ENCODE results near the gene FNDC10.
A peak's percentile ranks its signal among the peaks of the same experiment; 100 is the strongest.

FNDC10 gene

GRCh38 chr1:1622788-1623094 is 22.8 kb upstream of the FNDC10 start:
- Mint-ChIP-seq H3K27ac (no peak overlapping the region), H3K9me3 (no peaks in the 10 kb centered on the region), H3K4me1 (peaks cover 22% of the 10 kb centered on the region), H3K4me3 (no peak overlapping the region), H3K27me3 (no peaks in the 10 kb centered on the region)
- DNase-seq (no peak), ATAC-seq (no peak)

GRCh38 chr1:1622010-1622787 is 22.3 kb upstream of the FNDC10 start:
- no peak overlapping the region for H3K4me3 Mint-ChIP-seq
- DNase-seq (no peak), ATAC-seq (no peak)

GRCh38 chr1:1621173-1622009 is 21.5 kb upstream of the FNDC10 start:
- Mint-ChIP-seq H3K27me3 (no peaks in the 10 kb centered on the region), H3K27ac (no peak overlapping the region), H3K9me3 (no peaks in the 10 kb centered on the region)

More at GRCh38 chr1:1622010-1622787, 22.3 kb upstream of the FNDC10 start:
- peak overlapping the region in 1 of 2 donors; percentile 19 for H3K27ac Mint-ChIP-seq
- H3K4me1 Mint-ChIP-seq: peaks cover 27% of the 10 kb centered on the region
- H3K27me3 Mint-ChIP-seq: no peaks in the 10 kb centered on the region
- H3K9me3 Mint-ChIP-seq: no peaks in the 10 kb centered on the region

GRCh38 chr1:1620433-1621139 is 20.7 kb upstream of the FNDC10 start:
- ATAC-seq: no peak
- Mint-ChIP-seq H3K9me3 (no peaks in the 10 kb centered on the region), H3K27me3 (no peaks in the 10 kb centered on the region), H3K4me1 (peaks cover 31% of the 10 kb centered on the region), H3K27ac (no peak overlapping the region), H3K4me3 (no peak overlapping the region)
- DNase-seq: no peak

More at GRCh38 chr1:1621173-1622009, 21.5 kb upstream of the FNDC10 start:
- Mint-ChIP-seq H3K4me1 (peaks cover 35% of the 10 kb centered on the region), H3K4me3 (no peak overlapping the region)
- DNase-seq (no peak), ATAC-seq (no peak)

GRCh38 chr1:1619917-1620361 is 20.0 kb upstream of the FNDC10 start:
- ATAC-seq (no peak), DNase-seq (no peak)
- no peaks in the 10 kb centered on the region for H3K9me3 Mint-ChIP-seq
- H3K4me3 Mint-ChIP-seq: no peak overlapping the region
- H3K27ac Mint-ChIP-seq: no peak overlapping the region
- no peaks in the 10 kb centered on the region for H3K27me3 Mint-ChIP-seq
- H3K4me1 Mint-ChIP-seq: peaks cover 26% of the 10 kb centered on the region

- ATAC-seq (no peak), DNase-seq (no peak)
- Mint-ChIP-seq H3K27ac (peak overlapping the region in 1 of 2 donors; percentile 3), H3K9me3 (no peaks in the 10 kb centered on the region), H3K27me3 (no peaks in the 10 kb centered on the region), H3K4me3 (no peak overlapping the region), H3K4me1 (peaks cover 35% of the 10 kb centered on the region)
Observed at GRCh38 chr1:1618396-1619068, 18.6 kb upstream of the FNDC10 start.

- DNase-seq: no peak
- H3K27ac Mint-ChIP-seq: no peak overlapping the region
- H3K27me3 Mint-ChIP-seq: no peaks in the 10 kb centered on the region
- no peak overlapping the region for H3K4me3 Mint-ChIP-seq
- H3K4me1 Mint-ChIP-seq: peaks cover 38% of the 10 kb centered on the region
- no peaks in the 10 kb centered on the region for H3K9me3 Mint-ChIP-seq
- ATAC-seq: no peak
Observed at GRCh38 chr1:1617925-1618324, 18.0 kb upstream of the FNDC10 start.

GRCh38 chr1:1617516-1617915 is 17.6 kb upstream of the FNDC10 start:
- Mint-ChIP-seq H3K27ac (peak overlapping the region in 1 of 2 donors; percentile 63), H3K9me3 (no peaks in the 10 kb centered on the region), H3K4me3 (peak overlapping the region in 1 of 2 donors; percentile 54), H3K27me3 (no peaks in the 10 kb centered on the region), H3K4me1 (peaks cover 35% of the 10 kb centered on the region)
- DNase-seq: no peak
- no peak for ATAC-seq

- ATAC-seq: no peak
- no peak for DNase-seq
- peaks cover 40% of the 10 kb centered on the region for H3K4me1 Mint-ChIP-seq
- no peaks in the 10 kb centered on the region for H3K27me3 Mint-ChIP-seq
- peak overlapping the region; percentile 54 to 84 for H3K4me3 Mint-ChIP-seq
- no peaks in the 10 kb centered on the region for H3K9me3 Mint-ChIP-seq
- peak overlapping the region in 1 of 2 donors; percentile 19 for H3K27ac Mint-ChIP-seq
Observed at GRCh38 chr1:1616838-1617237, 16.9 kb upstream of the FNDC10 start.

GRCh38 chr1:1616045-1616790 is 16.3 kb upstream of the FNDC10 start:
- Mint-ChIP-seq H3K4me1 (peaks cover 41% of the 10 kb centered on the region), H3K4me3 (peak overlapping the region; percentile 54 to 84), H3K27me3 (no peaks in the 10 kb centered on the region), H3K9me3 (no peaks in the 10 kb centered on the region), H3K27ac (peak overlapping the region in 1 of 2 donors; percentile 88)
- no peak for DNase-seq
- peak; percentile 14 for ATAC-seq

GRCh38 chr1:1615256-1616044 is 15.5 kb upstream of the FNDC10 start, which contains the start of gene MIB2:
MIB2 (plus strand) TSS chr1:1615500; CDS start chr1:1623453, 7,953 bp downstream.
- Mint-ChIP-seq H3K27me3 (no peaks in the 10 kb centered on the region), H3K4me1 (peaks cover 41% of the 10 kb centered on the region), H3K9me3 (no peaks in the 10 kb centered on the region), H3K27ac (peak within 1 kb of the TSS; percentile 97 to 98), H3K4me3 (peak within 1 kb of the TSS; percentile 88 to 97)
- ATAC-seq (peak; percentile 91), DNase-seq (peak; percentile 98)

- H3K4me1 Mint-ChIP-seq: peaks cover 41% of the 10 kb centered on the region
- no peaks in the 10 kb centered on the region for H3K9me3 Mint-ChIP-seq
- DNase-seq (no peak), ATAC-seq (no peak)
- peak overlapping the region; percentile 97 for H3K27ac Mint-ChIP-seq
- no peaks in the 10 kb centered on the region for H3K27me3 Mint-ChIP-seq
- peak overlapping the region; percentile 88 to 97 for H3K4me3 Mint-ChIP-seq
Observed at GRCh38 chr1:1614954-1615255, 15.0 kb upstream of the FNDC10 start.

- Mint-ChIP-seq H3K9me3 (no peaks in the 10 kb centered on the region), H3K4me1 (peaks cover 41% of the 10 kb centered on the region), H3K27ac (peak overlapping the region; percentile 97), H3K4me3 (peak overlapping the region; percentile 88 to 97), H3K27me3 (no peaks in the 10 kb centered on the region)
- DNase-seq (peak; percentile 64 to 69), ATAC-seq (peak; percentile 17)
Observed at GRCh38 chr1:1614204-1614953, 14.4 kb upstream of the FNDC10 start.
